HG02840 (cell line): ENCODE data around the gene KCNJ12.
"Not testable (repeated sequence)": the region's sequence is repeated elsewhere in the genome, so short reads cannot be mapped to it uniquely, and the experiment has no call there.

Experiments
- ATAC-seq: cut with Tn5 transposase; IDR thresholded peaks from one replicate; pipeline ENCODE4 v1.9.1; 2021; ENCODE audit warnings: mild to moderate bottlenecking, moderate library complexity, moderate number of reproducible peaks; ENCODE audit not compliant: unreplicated experiment, low FRiP score

Gene KCNJ12

DNA sequence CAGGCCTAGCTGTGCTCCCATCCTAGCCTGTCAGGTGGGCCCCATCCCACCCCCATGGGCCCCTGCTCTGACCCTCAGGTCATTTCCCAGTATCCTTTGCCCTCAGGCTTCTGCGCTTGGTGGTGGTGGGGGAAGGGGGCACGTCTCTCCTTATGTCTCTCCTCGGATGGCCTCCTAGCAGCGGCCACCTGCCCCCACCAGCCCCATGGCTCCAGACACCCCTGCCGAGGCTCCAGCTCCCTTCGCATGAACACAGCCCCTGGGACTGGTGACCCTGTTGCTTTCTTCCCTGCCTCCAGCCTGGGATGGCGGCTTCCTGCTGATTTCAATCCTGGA lies 27.3 kb upstream of the KCNJ12 start:
- ATAC-seq, result not testable (repeated sequence)

DNA sequence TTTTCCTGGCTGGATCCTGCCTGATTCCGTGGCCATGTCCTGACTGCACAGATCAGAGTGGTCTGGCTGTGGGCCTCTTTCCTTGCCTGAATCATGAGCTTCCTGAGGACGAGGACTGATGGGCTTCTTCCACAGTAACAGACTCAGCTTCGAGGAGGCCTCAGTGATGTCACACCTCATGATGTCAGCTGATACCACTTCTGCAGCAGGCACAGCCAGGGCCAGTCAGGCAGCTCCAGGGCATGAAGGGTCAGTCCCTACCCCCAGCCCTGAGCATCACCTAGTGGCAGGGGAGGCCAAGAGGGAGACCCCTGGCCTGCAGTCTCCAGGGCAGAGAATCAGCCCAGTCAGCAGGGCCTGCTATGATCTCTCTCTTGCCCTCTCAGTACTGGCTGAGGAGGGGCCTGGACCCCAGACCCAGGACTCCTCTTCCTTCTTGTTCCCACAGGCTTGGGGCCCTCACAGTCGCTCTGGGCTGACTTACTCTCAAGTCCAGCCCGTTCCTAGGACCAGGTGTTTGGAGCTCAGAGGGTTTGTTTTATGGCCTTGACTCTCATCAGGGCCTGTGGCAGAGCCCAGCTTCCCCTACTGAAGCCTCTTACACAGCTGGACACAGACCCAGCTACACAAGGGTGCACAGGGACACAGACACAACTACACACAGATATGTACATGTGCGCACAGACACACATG lies 26.7 kb upstream of the KCNJ12 start:
- ATAC-seq, result not testable (repeated sequence)

GRCh38 chr17:21350495-21350894 lies 25.7 kb upstream of the KCNJ12 start:
- ATAC-seq, result not testable (repeated sequence)

DNA sequence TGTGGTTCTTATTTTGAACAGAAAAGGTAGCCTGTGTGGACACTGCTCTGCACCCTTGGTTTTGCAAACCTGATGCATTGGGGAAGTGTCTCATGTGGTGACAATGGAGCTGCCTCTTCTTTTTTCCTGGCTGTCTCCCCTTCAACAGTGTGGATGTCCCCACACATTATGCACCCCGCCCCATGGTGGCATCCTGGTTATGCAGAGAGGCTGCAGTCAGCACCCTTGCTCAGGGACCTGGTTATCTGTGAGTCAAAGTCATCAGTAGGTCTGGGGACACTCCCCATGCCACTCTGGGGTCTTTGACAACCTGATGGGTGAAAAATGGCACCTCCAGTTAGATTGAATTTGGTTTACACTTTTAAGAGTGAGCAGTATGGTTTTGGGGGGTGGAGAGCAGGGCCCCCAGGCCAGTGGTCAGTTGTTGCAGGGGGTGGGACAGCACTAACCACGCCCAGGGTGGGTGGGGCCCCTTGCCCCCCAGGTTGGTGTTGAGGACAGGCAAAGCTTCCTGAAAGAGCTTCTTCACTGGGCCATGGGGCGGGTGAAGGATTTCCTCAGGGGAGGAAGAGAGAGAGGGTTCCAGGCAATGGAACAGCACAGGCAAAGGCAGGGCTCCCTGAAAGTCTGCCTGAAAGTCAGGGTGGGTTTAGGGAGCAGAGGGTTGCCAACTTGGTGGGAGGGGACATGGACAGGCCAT lies 24.6 kb upstream of the KCNJ12 start:
- no peak for ATAC-seq

- no peak for ATAC-seq
These were observed 23.8 kb upstream of the KCNJ12 start for GRCh38 chr17:21352221-21352980.

DNA sequence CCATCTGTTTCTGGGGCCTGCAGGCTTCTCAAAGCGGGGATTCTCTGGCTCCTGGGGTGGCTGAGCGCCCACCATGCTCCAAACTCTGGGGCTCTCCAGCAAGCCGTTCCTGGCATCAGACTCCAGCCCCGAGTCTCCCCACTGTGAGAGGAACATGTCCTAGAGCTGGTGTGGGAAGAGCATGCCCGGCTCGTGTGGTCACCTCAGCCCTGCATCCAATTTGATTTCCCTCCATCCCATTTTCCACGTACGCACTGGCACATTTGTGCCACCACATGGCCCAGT lies 23.2 kb upstream of the KCNJ12 start:
- no peak for ATAC-seq

DNA sequence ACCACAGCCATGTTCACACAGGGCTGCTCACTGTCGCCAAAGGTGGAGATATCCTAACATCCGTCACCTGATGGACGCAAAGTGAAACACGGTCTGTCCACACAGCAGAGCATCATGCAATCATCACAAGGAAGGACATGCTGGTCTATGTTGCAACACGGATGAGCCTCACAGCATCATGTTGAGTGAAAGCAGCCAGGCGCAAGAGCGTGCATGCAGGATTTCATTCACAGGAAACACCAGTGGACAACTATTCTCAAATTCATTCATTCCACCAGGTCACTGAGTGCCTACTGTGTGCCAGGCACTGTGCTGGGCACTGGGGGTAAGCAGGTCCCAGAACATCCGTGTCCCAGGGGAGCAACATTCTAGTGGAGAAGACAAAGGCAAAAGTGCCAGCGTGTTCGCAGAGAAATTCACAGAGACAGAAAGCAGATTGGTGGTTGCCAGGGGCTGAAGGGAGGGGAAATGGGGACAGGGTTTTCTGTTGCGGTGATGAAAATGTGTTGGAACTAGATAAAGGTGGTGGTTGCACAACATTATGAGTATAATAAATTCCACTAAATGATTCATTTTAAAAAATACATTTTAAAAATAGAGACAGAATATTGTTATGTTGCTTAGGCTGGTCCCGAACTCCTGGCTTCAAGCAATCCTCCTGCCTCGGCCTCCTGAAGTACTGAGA lies 22.7 kb upstream of the KCNJ12 start:
- no peak for ATAC-seq

DNA sequence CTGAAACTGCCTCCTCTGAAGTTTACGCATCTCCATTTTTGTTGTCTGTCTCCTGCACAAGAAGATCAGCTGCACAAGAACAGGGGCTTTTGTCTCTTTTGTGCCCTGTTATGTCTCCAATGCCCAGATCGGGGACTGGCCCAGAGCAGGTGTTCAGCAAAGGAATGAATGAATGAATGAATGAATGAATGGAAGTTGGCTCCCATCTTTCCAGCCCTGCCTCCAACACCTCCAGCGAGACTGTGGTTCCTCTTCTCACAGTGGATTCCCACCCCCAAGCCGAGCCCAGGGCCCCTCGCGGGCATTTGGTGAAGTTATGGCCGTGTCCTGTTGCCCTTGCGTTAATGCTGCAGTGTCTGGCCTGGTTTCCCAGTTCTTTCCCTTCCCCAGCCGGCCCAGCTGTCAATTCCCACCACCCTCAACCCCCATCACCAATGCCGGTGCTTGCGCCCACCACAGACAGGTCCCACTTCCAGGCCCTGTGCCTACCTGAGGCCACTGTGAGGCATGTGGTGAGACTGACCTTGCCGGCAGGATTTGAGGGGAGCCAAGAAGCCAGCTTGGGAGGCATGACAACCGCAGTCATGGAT lies 21.3 kb upstream of the KCNJ12 start:
- ATAC-seq, result no peak

- no peak for ATAC-seq
These were observed 20.6 kb upstream of the KCNJ12 start for GRCh38 chr17:21355586-21355985.

DNA sequence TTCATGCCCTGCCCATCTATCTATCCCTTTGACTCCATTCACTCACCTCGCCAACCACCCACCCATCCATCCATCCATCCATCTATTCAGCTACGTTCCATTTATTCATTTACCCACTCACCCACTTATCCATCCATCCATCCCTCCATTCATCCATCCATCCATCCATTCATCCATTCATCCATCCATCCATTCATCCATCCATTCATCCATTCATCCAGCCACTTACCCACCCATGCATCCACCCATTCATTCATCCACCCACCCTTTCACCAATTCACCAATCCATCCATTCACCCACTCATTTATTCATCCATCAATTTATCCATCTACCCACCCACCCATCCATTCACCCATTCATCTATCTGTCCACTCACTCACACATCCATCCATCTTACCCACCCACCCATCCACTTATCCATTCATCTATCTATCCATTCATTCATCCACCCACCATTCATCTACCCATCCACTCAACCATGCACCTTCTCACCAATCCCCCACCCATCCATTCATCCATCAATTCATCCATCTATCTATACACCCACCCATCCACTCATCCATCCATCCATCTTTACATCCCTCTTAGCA lies 19.5 kb upstream of the KCNJ12 start:
- no peak for ATAC-seq

GRCh38 chr17:21357281-21357680 lies 18.9 kb upstream of the KCNJ12 start:
- ATAC-seq, result no peak

DNA sequence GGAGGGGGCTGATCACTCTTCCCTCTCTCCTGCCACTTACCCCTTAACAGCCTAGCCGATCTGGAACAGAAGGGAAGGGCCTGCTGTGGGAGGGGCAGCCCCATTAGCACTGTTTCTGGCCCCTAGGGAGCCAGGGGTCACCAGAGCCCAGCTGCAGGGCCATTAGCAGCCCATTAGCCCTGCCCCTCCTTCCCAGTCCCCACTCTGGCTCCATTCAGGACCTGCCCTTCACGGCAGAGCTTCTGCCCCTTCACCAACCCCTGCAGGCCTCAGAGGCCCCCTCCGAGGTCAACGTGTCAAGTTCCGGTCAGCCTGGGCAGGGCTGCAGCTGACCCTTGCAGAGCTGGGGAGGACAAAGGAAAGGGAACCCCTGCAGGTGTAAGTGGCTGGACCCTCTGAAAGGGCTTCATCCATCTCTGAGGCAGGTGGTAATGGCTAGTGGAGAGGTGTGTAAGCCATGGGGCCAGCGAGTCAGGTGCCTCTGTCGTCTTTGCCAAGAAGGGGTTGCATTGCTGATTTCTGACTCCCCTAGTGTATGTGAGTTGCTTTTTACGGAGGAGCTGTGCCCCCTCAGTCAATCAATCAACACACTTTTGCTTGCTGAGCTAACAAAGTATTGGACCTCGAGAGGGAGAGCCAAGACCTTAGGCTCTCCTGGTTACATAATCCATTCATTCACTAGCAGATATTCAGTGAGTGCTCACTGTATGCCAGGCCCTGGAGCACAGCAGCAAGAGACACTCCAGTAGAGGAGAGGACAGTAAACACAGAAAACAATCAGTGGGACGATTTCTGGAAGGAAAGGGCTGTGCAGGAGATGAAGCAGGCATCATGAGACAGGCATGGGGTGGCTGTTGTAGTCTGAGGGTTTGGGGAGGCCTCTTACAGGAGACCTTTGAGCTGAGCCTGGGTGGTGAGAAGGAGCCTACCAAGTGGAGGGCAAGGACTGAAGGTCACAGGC lies 18.2 kb upstream of the KCNJ12 start:
- no peak for ATAC-seq

DNA sequence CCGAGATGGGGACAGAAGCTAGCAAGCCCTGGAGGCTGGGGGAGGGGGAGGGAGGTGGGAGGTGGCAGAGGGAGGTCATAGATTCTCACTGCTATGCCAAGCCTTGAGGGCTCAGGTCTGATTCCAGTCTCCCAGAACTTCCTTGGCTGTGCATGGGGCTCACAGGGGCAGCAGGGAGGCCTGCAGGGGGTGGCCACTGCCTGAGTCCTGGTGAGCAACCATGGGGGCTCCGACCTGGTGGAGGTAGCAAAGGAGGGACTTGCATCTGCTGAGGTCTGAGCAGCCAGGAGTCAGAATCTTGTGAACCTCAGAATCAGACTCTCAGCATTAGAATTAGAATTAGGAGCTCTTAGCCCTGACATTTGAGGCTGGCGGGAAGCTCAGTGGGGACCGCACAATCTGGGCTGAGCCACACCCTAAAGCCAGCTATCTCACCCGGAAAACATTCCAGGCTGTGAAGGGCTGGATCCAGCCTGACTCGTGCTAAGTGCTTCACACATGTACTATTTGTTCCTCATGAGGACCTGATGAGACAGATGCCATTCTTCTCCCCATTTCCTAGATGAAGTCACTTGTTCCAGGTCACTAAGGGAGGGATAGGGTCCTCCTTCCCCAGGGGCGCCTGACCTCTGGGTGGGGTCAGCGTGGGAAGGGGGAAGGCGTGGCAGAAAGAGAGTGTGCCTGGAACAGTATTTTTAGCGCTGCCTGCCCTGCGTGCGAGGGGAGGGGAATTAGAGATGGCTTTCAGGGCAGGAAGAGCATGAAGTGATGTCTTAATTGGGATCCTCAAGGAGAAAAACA lies 17.3 kb upstream of the KCNJ12 start:
- no peak for ATAC-seq

DNA sequence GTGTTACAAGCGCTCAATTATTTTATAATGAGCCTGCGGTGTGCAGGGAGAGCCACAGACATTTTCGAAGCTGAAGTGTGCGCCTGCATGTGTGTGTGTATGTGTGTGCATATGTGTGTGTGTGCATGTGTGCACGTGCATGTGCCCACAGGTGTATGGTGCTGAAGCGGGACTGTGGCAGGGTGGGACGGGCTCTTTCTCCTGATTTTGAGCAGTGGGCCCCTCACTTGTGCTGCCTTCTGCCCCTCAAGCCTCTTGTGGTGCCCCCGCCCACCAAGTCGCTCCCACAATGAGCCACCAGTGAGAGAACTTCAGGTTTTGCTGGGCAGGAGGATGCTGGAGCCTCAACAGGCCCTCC lies 16.7 kb upstream of the KCNJ12 start:
- no peak for ATAC-seq

DNA sequence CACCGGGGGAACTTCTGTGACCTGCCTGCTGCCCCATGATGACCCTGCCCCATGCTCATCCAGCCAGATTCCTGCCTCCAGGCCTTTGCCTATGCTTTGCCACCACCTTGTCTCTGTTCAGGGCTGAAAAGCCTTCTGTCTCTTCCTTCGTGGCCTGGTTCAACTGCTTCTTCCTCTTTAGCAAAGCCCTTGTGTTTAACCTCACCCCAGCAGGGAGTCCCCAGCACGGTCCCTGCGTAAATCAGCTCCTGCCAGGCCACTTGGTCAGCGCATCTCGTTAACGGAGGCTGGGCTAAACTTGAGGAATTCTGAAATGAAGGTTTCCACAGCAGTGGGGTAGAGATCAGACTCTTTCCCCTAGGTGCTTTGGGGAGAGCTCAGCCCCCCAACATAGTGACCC lies 16.1 kb upstream of the KCNJ12 start:
- ATAC-seq, result no peak

- ATAC-seq, result no peak
These were observed 14.9 kb upstream of the KCNJ12 start for GRCh38 chr17:21361020-21361809.

GRCh38 chr17:21362331-21362931 lies 13.7 kb upstream of the KCNJ12 start:
- no peak for ATAC-seq
